Measurements from ENCODE around the gene CHRNB2.

Gene CHRNB2

GRCh38 chr1:154582885-154583284 is 15.3 kb downstream of the CHRNB2 start:
- DNase-seq = no peak

GRCh38 chr1:154583773-154584172 is 16.2 kb downstream of the CHRNB2 start:
- no peak for DNase-seq

GRCh38 chr1:154584267-154584994 is 16.9 kb downstream of the CHRNB2 start:
- no peak for DNase-seq

GRCh38 chr1:154586231-154586630 is 18.7 kb downstream of the CHRNB2 start:
- no peak for DNase-seq

GRCh38 chr1:154586641-154587040 is 19.1 kb downstream of the CHRNB2 start:
- DNase-seq = no peak

- no peak for DNase-seq
Measured at GRCh38 chr1:154589780-154590179, 22.2 kb downstream of the CHRNB2 start.

- DNase-seq = no peak
Measured at GRCh38 chr1:154590756-154591155, 23.2 kb downstream of the CHRNB2 start.

- DNase-seq = no peak
Measured at GRCh38 chr1:154591206-154591605, 23.6 kb downstream of the CHRNB2 start.

- DNase-seq = no peak
Measured at GRCh38 chr1:154593390-154593789, 25.8 kb downstream of the CHRNB2 start.

GRCh38 chr1:154594811-154595210 is 27.2 kb downstream of the CHRNB2 start:
- DNase-seq = no peak

GRCh38 chr1:154595621-154596020 is 28.0 kb downstream of the CHRNB2 start:
- DNase-seq = no peak

- DNase-seq = no peak
Measured at GRCh38 chr1:154598871-154599635, 31.5 kb downstream of the CHRNB2 start.

GRCh38 chr1:154599658-154600057 is 32.1 kb downstream of the CHRNB2 start:
- DNase-seq = no peak

- DNase-seq = no peak
Measured at GRCh38 chr1:154603317-154603716, 35.7 kb downstream of the CHRNB2 start.

- no peak for DNase-seq
Measured at GRCh38 chr1:154605534-154605933, 38.0 kb downstream of the CHRNB2 start.

GRCh38 chr1:154607106-154607608 is 39.6 kb downstream of the CHRNB2 start:
- no peak for DNase-seq

GRCh38 chr1:154607609-154608396 is 40.2 kb downstream of the CHRNB2 start, which contains the start of gene ADAR:
ADAR (minus strand) TSS chr1:154608186; CDS start chr1:154608006, 180 bp downstream.
- peak; percentile 77 for DNase-seq

- DNase-seq = no peak
Measured at GRCh38 chr1:154608397-154609270, 41.1 kb downstream of the CHRNB2 start.

GRCh38 chr1:154609398-154610380 is 42.1 kb downstream of the CHRNB2 start:
- no peak for DNase-seq

GRCh38 chr1:154611150-154611862 is 43.7 kb downstream of the CHRNB2 start:
- DNase-seq = no peak

All from T1000 (cell line).